ENCODE data around the gene INTS2.

DNA sequence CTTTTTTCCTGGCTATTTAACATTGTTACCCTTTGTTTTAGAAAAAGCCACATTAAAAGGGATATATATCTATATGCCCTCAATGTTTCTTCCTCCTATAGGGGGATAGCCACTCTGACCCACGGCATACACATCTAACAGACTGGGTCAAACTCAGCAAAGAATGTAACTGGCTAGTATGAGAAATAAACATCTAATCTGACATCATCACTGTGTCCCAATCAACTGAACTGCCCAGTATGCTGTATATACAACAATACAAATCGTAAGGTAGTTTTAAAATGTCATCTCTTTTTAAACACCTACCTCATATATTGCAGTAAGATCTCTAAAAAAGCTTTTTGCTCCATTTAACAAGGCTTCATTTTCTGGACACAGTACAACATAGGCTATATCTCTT is 39.9 kb upstream of the INTS2 start:
- TF ChIP-seq, protein P1, sequence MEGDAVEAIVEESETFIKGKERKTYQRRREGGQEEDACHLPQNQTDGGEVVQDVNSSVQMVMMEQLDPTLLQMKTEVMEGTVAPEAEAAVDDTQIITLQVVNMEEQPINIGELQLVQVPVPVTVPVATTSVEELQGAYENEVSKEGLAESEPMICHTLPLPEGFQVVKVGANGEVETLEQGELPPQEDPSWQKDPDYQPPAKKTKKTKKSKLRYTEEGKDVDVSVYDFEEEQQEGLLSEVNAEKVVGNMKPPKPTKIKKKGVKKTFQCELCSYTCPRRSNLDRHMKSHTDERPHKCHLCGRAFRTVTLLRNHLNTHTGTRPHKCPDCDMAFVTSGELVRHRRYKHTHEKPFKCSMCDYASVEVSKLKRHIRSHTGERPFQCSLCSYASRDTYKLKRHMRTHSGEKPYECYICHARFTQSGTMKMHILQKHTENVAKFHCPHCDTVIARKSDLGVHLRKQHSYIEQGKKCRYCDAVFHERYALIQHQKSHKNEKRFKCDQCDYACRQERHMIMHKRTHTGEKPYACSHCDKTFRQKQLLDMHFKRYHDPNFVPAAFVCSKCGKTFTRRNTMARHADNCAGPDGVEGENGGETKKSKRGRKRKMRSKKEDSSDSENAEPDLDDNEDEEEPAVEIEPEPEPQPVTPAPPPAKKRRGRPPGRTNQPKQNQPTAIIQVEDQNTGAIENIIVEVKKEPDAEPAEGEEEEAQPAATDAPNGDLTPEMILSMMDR (IDR thresholded peaks at IDR 0.05 in 4 of 5, conservative IDR thresholded peaks at IDR 0.05 in 1 of 5): no peak
- TF ChIP-seq POLR2A (IDR thresholded peaks at IDR 0.05): no peak

All from gastrocnemius medialis (tissue), 4 donors.